Measurements from ENCODE around the gene KCNK4. TPM values are rescaled to one million over a fixed set of nuclear protein-coding genes. Genes with fewer than 3 reads are reported as not detected.

KCNK4 gene
- total RNA-seq, 1 donor from 2014 or later, result not detected

GRCh38 chr11:64334764-64335735 lies 43.9 kb downstream of the KCNK4 start:
- DNase-seq, result peak; percentile 85
- intact Hi-C loops (cut with DNase I), result no loop called here
- Histone ChIP-seq H3K36me3 (no peaks in the 10 kb centered on the region), H3K4me1 (peaks cover 10% of the 10 kb centered on the region), H3K27ac (no peak overlapping the region), H3K9me3 (no peaks in the 10 kb centered on the region), H3K4me3 (no peak overlapping the region), H3K27me3 (no peaks in the 10 kb centered on the region)
- ATAC-seq, result peak; percentile 86
- TF ChIP-seq CTCF (IDR thresholded peaks at IDR 0.05), result no peak

- intact Hi-C loops (cut with DNase I), result no loop called here
- no peak overlapping the region for H3K27ac ChIP-seq
- ATAC-seq, result no peak
- no peaks in the 10 kb centered on the region for H3K36me3 ChIP-seq
- TF ChIP-seq CTCF (IDR thresholded peaks at IDR 0.05), result no peak
- H3K9me3 ChIP-seq, result no peaks in the 10 kb centered on the region
- DNase-seq, result no peak
- H3K4me3 ChIP-seq, result no peak overlapping the region
- H3K4me1 ChIP-seq, result peaks cover 14% of the 10 kb centered on the region
- H3K27me3 ChIP-seq, result no peaks in the 10 kb centered on the region
Observed at GRCh38 chr11:64337538-64338249, 46.6 kb downstream of the KCNK4 start.

- H3K27ac ChIP-seq, result no peak overlapping the region
- TF ChIP-seq CTCF (IDR thresholded peaks at IDR 0.05), result no peak
- intact Hi-C loops (cut with DNase I), result no loop called here
Observed at GRCh38 chr11:64338716-64339115, 47.6 kb downstream of the KCNK4 start.

GRCh38 chr11:64339286-64339685 lies 48.2 kb downstream of the KCNK4 start:
- Histone ChIP-seq H3K4me3 (no peak overlapping the region), H3K9me3 (no peaks in the 10 kb centered on the region), H3K27ac (peak overlapping the region; percentile 58)

More at GRCh38 chr11:64338716-64339115, 47.6 kb downstream of the KCNK4 start:
- no peaks in the 10 kb centered on the region for H3K27me3 ChIP-seq
- peaks cover 14% of the 10 kb centered on the region for H3K4me1 ChIP-seq
- H3K36me3 ChIP-seq, result no peaks in the 10 kb centered on the region
- no peaks in the 10 kb centered on the region for H3K9me3 ChIP-seq
- ATAC-seq (no peak), DNase-seq (no peak)
- H3K4me3 ChIP-seq, result no peak overlapping the region

More at GRCh38 chr11:64339286-64339685, 48.2 kb downstream of the KCNK4 start:
- intact Hi-C loops (cut with DNase I), result no loop called here
- DNase-seq (no peak), ATAC-seq (no peak)
- no peaks in the 10 kb centered on the region for H3K27me3 ChIP-seq
- peaks cover 14% of the 10 kb centered on the region for H3K4me1 ChIP-seq
- H3K36me3 ChIP-seq, result no peaks in the 10 kb centered on the region
- no peak for TF ChIP-seq CTCF (IDR thresholded peaks at IDR 0.05)

Data from upper lobe of right lung (tissue), 1 donor.